Esophagus muscularis mucosa (tissue), 4 donors: ENCODE data around the gene ANKRD30B. TPM values are rescaled to one million over a fixed set of nuclear protein-coding genes. Genes with fewer than 3 reads are reported as not detected.
"Not testable (repeated sequence)": the region's sequence is repeated elsewhere in the genome, so short reads cannot be mapped to it uniquely, and the experiment has no call there.

Experiments used
- DNase-seq: peaks from one replicate; pipeline ENCODE4 v3.0.0-alpha.2; 2017; ENCODE audit errors: extremely low spot score
- H3K27ac ChIP-seq, 4 donors: fragments of 200-600 bp; sonication (generic); replicated peaks in 1 of 4; 1 replicate in 3 of 4; 2 replicates in 1 of 4; pipeline ENCODE4 v1.5.1; 2016 to 2019; ENCODE audit warnings: mild to moderate bottlenecking in 1 of 4
- H3K27me3 ChIP-seq, 4 donors: fragments of 200-600 bp; sonication (generic); one replicate each; pipeline versions ENCODE4 v1.5.1 to v1.6.0; 2016 to 2019
- H3K36me3 ChIP-seq, 4 donors: fragments of 200-600 bp; sonication (generic); one replicate each; pipeline ENCODE4 v1.5.1; 2016 to 2019
- H3K4me1 ChIP-seq, 4 donors: fragments of 200-600 bp; sonication (generic); one replicate each; pipeline ENCODE4 v1.5.1; 2016 to 2019
- H3K4me3 ChIP-seq, 4 donors: fragments of 200-600 bp; sonication (generic); 1 replicate in 2 of 4; 2 replicates in 2 of 4; pipeline ENCODE4 v1.5.1; 2016 to 2019; ENCODE audit warnings: mild to moderate bottlenecking in 4 of 4, moderate library complexity in 1 of 4
- H3K9me3 ChIP-seq, 4 donors: fragments of 200-600 bp; sonication (generic); 1 replicate in 3 of 4; 2 replicates in 1 of 4; pipeline ENCODE4 v1.5.1; 2016 to 2019
- CTCF ChIP-seq, 3 experiments: fragments of 200-600 bp in 2 of 3; fragments of 450-650 bp in 1 of 3; sonication (generic) in 2 of 3; IDR thresholded peaks; one replicate each; pipeline ENCODE4 v1.5.1; 2017 to 2019; ENCODE audit warnings: antibody characterized with exemption in 3 of 3, mild to moderate bottlenecking in 2 of 3, moderate library complexity in 1 of 3
- EP300 ChIP-seq: sonication (generic); formaldehyde crosslinking; IDR thresholded peaks from one replicate; pipeline ENCODE4 v1.6.1; 2017; ENCODE audit warnings: antibody characterized with exemption
- POLR2A ChIP-seq: fragments of 450-650 bp; IDR thresholded peaks from one replicate; pipeline ENCODE4 v1.6.1; 2017; ENCODE audit warnings: antibody characterized with exemption, moderate library complexity, mild to moderate bottlenecking, low read depth
- POLR2AphosphoS5 ChIP-seq, 2 donors: sonication (generic); formaldehyde crosslinking; IDR thresholded peaks; one replicate each; pipeline ENCODE4 v1.6.1; 2017; ENCODE audit warnings: antibody characterized with exemption in 2 of 2
- WGBS: methylation state at CpG from one replicate; pipeline ENCODE4 v1.1.5; 2018; 5-methylcytosine and 5-hydroxymethylcytosine counted together
- intact Hi-C: fragments of 100-400 bp; cut with DNase I; formaldehyde crosslinking; loops from one replicate; pipeline ENCODE4 v1.15.1; 2023
- total RNA-seq, 4 donors: library from RNA; depleted of rRNA; stranded (reverse); fragments of >200 nt; gene quantifications; one replicate each; pipeline versions ENCODE4 v1.1.0 to v1.2.1, GENCODE V29; 2016

The ANKRD30B gene
- total RNA-seq: not detected

GRCh38 chr18:14747513-14748474 is at the start of gene ANKRD30B:
TSS of gene ANKRD30B (plus strand) at chr18:14748172. CDS start at chr18:14748420, 248 bp downstream.
- WGBS: 30% methylated on average over 2 of the region's 79 CpGs
- no peak for DNase-seq
- H3K36me3 ChIP-seq: no peaks in the 10 kb centered on the region
- peak within 1 kb of the TSS in 1 of 4 donors; percentile 9 for H3K4me3 ChIP-seq
- peaks cover 0 to 29% (median 6%) of the 10 kb centered on the region in 4 donors for H3K27me3 ChIP-seq
- H3K27ac ChIP-seq: no peak within 1 kb of the TSS
- intact Hi-C loops: no loop called here
- peaks cover 0 to 7% (median 3%) of the 10 kb centered on the region in 4 donors for H3K4me1 ChIP-seq
- TF ChIP-seq POLR2A (no peak), CTCF (IDR thresholded peaks at IDR 0.05) (no peak), EP300 (no peak), POLR2AphosphoS5 (IDR thresholded peaks at IDR 0.05) (no peak)
- H3K9me3 ChIP-seq: no peaks in the 10 kb centered on the region

- DNase-seq, intact Hi-C loops, H3K36me3 ChIP-seq, H3K4me1 ChIP-seq, H3K27ac ChIP-seq, H3K27me3 ChIP-seq, H3K4me3 ChIP-seq, H3K9me3 ChIP-seq: not testable (repeated sequence)
- 74% methylated on average over 7 of the region's 7 CpGs for WGBS
These were observed 46.5 kb upstream of the ANKRD30B start for GRCh38 chr18:14701286-14702040.

- H3K9me3 ChIP-seq, H3K27ac ChIP-seq, H3K27me3 ChIP-seq, intact Hi-C loops, H3K4me1 ChIP-seq, DNase-seq, H3K36me3 ChIP-seq, H3K4me3 ChIP-seq: not testable (repeated sequence)
- WGBS: 61% methylated on average over 2 of the region's 2 CpGs
These were observed 38.2 kb upstream of the ANKRD30B start for GRCh38 chr18:14709761-14710160.

GRCh38 chr18:14721569-14721968 is 26.4 kb upstream of the ANKRD30B start:
- H3K27ac ChIP-seq, H3K36me3 ChIP-seq, H3K9me3 ChIP-seq, H3K4me3 ChIP-seq, H3K27me3 ChIP-seq, H3K4me1 ChIP-seq, intact Hi-C loops, DNase-seq: not testable (repeated sequence)

GRCh38 chr18:14739056-14739455 is 8.9 kb upstream of the ANKRD30B start:
- H3K4me1 ChIP-seq, H3K4me3 ChIP-seq, H3K36me3 ChIP-seq, DNase-seq, intact Hi-C loops, H3K27ac ChIP-seq, H3K9me3 ChIP-seq, H3K27me3 ChIP-seq: not testable (repeated sequence)
- WGBS: 55% methylated on average over 1 of the region's 1 CpG

GRCh38 chr18:14746897-14747296 is 1.1 kb upstream of the ANKRD30B start:
- intact Hi-C loops: no loop called here
- Histone ChIP-seq H3K4me3 (no peak overlapping the region), H3K4me1 (peaks cover 0 to 7% (median 3%) of the 10 kb centered on the region in 4 donors), H3K36me3 (no peaks in the 10 kb centered on the region), H3K27me3 (peaks cover 0 to 29% (median 6%) of the 10 kb centered on the region in 4 donors), H3K9me3 (no peaks in the 10 kb centered on the region), H3K27ac (no peak overlapping the region)
- 86% methylated on average over 9 of the region's 18 CpGs for WGBS
- TF ChIP-seq POLR2A: no peak
- TF ChIP-seq EP300: no peak
- no peak for TF ChIP-seq CTCF (IDR thresholded peaks at IDR 0.05)
- no peak for TF ChIP-seq POLR2AphosphoS5 (IDR thresholded peaks at IDR 0.05)
- DNase-seq: no peak
